Endometrial microvascular endothelial cells (primary cell): ENCODE results near the gene SERPINF2. TPM values are rescaled to one million over a fixed set of nuclear protein-coding genes. Genes with fewer than 3 reads are reported as not detected.
"Not testable (repeated sequence)": the region's sequence is repeated elsewhere in the genome, so short reads cannot be mapped to it uniquely, and the experiment has no call there.

ENCODE experiments used
- in situ Hi-C: cut with HindIII; loops from 2 replicates; pipeline ENCODE4 v1.10.0; 2017; ENCODE audit warnings: low sequenced_read_pairs, low pct_unique_long_range_greater_than_20kb; ENCODE audit errors: inconsistent ontology term
- total RNA-seq: library from RNA; depleted of rRNA; stranded (reverse); fragments of >200 nt; gene quantifications from one replicate; pipeline ENCODE4 v1.2.3, GENCODE V29; 2015; ENCODE audit errors: inconsistent ontology term

Gene SERPINF2
- total RNA-seq, 1 donor from 2014 or later = 0.56 TPM

GRCh38 chr17:1754430-1755112 is 11.9 kb downstream of the SERPINF2 start:
- in situ Hi-C loops = no loop called here

- in situ Hi-C loops = no loop called here
Observed at GRCh38 chr17:1755252-1755826, 12.7 kb downstream of the SERPINF2 start.

GRCh38 chr17:1755827-1756262 is 13.2 kb downstream of the SERPINF2 start:
- in situ Hi-C loops = no loop called here

GRCh38 chr17:1758807-1759206 is 16.1 kb downstream of the SERPINF2 start:
- in situ Hi-C loops = no loop called here

GRCh38 chr17:1759529-1759928 is 16.9 kb downstream of the SERPINF2 start:
- in situ Hi-C loops = no loop called here

GRCh38 chr17:1762233-1762900 is 19.7 kb downstream of the SERPINF2 start:
- in situ Hi-C loops = no loop called here

GRCh38 chr17:1762901-1763898 is 20.5 kb downstream of the SERPINF2 start:
- in situ Hi-C loops = no loop called here

- in situ Hi-C loops = no loop called here
Observed at GRCh38 chr17:1764284-1764683, 21.6 kb downstream of the SERPINF2 start.

- in situ Hi-C loops = not testable (repeated sequence)
Observed at GRCh38 chr17:1764705-1765104, 22.0 kb downstream of the SERPINF2 start.

GRCh38 chr17:1765576-1765975 is 22.9 kb downstream of the SERPINF2 start:
- in situ Hi-C loops = no loop called here

GRCh38 chr17:1766382-1767135 is 23.9 kb downstream of the SERPINF2 start:
- in situ Hi-C loops = no loop called here

- in situ Hi-C loops = no loop called here
Observed at GRCh38 chr17:1767358-1767757, 24.7 kb downstream of the SERPINF2 start.

GRCh38 chr17:1769822-1770477 is 27.3 kb downstream of the SERPINF2 start:
- in situ Hi-C loops = no loop called here

- in situ Hi-C loops = not testable (repeated sequence)
Observed at GRCh38 chr17:1773000-1773695, 30.5 kb downstream of the SERPINF2 start.

- in situ Hi-C loops = no loop called here
Observed at GRCh38 chr17:1773696-1774181, 31.1 kb downstream of the SERPINF2 start.

GRCh38 chr17:1774390-1775176 is 31.9 kb downstream of the SERPINF2 start:
- in situ Hi-C loops = no loop called here
